GM23338 (cell line): Measurements from ENCODE around the gene MTHFSD. TPM values are rescaled to one million over a fixed set of nuclear protein-coding genes. Genes with fewer than 3 reads are reported as not detected.

Experiments
- ATAC-seq: fragments of 200-7000 bp; cut with Tn5 transposase; 3 replicates; pipeline ENCODE4 v1.9.1; 2020
- DNase-seq: peaks from one replicate; pipeline ENCODE4 v3.0.0-alpha.2; 2015; ENCODE audit warnings: low spot score
- H2AFZ ChIP-seq: fragments of 200-600 bp; sonication (generic); 2 replicates; pipeline ENCODE4 v1.8.0; 2016; ENCODE audit warnings: antibody characterized with exemption, mild to moderate bottlenecking, moderate library complexity
- H3F3A ChIP-seq: fragments of 200-600 bp; sonication (generic); replicated peaks from 2 replicates; pipeline ENCODE4 v1.8.0; 2017; ENCODE audit warnings: antibody characterized with exemption, mixed run types, low read depth
- H3K27ac ChIP-seq: fragments of 200-600 bp; sonication (generic); 2 replicates; pipeline ENCODE4 v1.6.1; 2016; ENCODE audit warnings: low read depth
- H3K27me3 ChIP-seq: fragments of 200-600 bp; sonication (generic); 2 replicates; pipeline ENCODE4 v1.8.0; 2016; ENCODE audit warnings: mild to moderate bottlenecking, mixed run types, moderate library complexity; ENCODE audit not compliant: insufficient read depth
- H3K36me3 ChIP-seq: fragments of 200-600 bp; sonication (generic); 2 replicates; pipeline ENCODE4 v1.8.0; 2016; ENCODE audit warnings: mild to moderate bottlenecking; ENCODE audit not compliant: insufficient read depth
- H3K4me1 ChIP-seq: fragments of 200-600 bp; sonication (generic); 2 replicates; pipeline ENCODE4 v1.8.0; 2016; ENCODE audit warnings: mild to moderate bottlenecking, moderate library complexity; ENCODE audit not compliant: insufficient read depth
- H3K4me2 ChIP-seq: fragments of 200-600 bp; sonication (generic); 2 replicates; pipeline ENCODE4 v1.7.1; 2017; ENCODE audit warnings: mixed run types
- H3K4me3 ChIP-seq: fragments of 200-600 bp; sonication (generic); 2 replicates; pipeline ENCODE4 v1.6.1; 2016; ENCODE audit warnings: mixed run types
- H3K79me2 ChIP-seq: fragments of 200-600 bp; sonication (generic); replicated peaks from 2 replicates; pipeline ENCODE4 v1.8.0; 2017; ENCODE audit warnings: mild to moderate bottlenecking; ENCODE audit not compliant: insufficient read depth
- H3K9me2 ChIP-seq: fragments of 200-600 bp; sonication (generic); 2 replicates; pipeline ENCODE4 v1.8.0; 2017; ENCODE audit not compliant: insufficient read depth
- H4K20me1 ChIP-seq: fragments of 200-600 bp; sonication (generic); replicated peaks from 2 replicates; pipeline ENCODE4 v1.8.0; 2017; ENCODE audit warnings: mild to moderate bottlenecking; ENCODE audit not compliant: insufficient read depth
- H3K27ac Mint-ChIP-seq: 2 replicates; pipeline ENCODE4 v1.8.0; 2020; ENCODE audit warnings: inconsistent platforms, mild to moderate bottlenecking, moderate library complexity, mixed read lengths
- H3K27me3 Mint-ChIP-seq: 3 replicates; pipeline ENCODE4 v1.8.0; 2022; ENCODE audit warnings: low read depth, mild to moderate bottlenecking, moderate library complexity, mixed read lengths, inconsistent platforms; ENCODE audit not compliant: insufficient read depth, poor library complexity
- H3K36me3 Mint-ChIP-seq: 3 replicates; pipeline ENCODE4 v1.8.0; 2021; ENCODE audit warnings: low read depth, mild to moderate bottlenecking, inconsistent platforms, moderate library complexity, mixed read lengths
- H3K4me1 Mint-ChIP-seq: 3 replicates; pipeline ENCODE4 v1.8.0; 2020; ENCODE audit warnings: mild to moderate bottlenecking, inconsistent platforms, mixed read lengths
- H3K4me3 Mint-ChIP-seq: 3 replicates; pipeline ENCODE4 v1.8.0; 2021; ENCODE audit warnings: moderate library complexity, mild to moderate bottlenecking, inconsistent platforms, mixed read lengths
- H3K9me3 Mint-ChIP-seq: 3 replicates; pipeline ENCODE4 v1.8.0; 2020; ENCODE audit warnings: moderate library complexity, mild to moderate bottlenecking, inconsistent platforms, mixed read lengths
- CREB1 ChIP-seq: fragments of 250-450 bp; sonication (Bioruptor Pico); IDR thresholded peaks from 2 replicates; pipeline ENCODE4 v1.5.0; 2020; ENCODE audit warnings: low read depth, mild to moderate bottlenecking, moderate library complexity
- CTCF ChIP-seq, 2 experiments: fragments of 200-600 bp in 1 of 2; sonication (generic) in 1 of 2; conservative IDR thresholded peaks; 2 replicates each; pipeline versions ENCODE4 v1.5.1 to v1.6.1; 2016 to 2017; ENCODE audit warnings: antibody characterized with exemption in 2 of 2, low read depth in 2 of 2, mild to moderate bottlenecking in 2 of 2, moderate library complexity in 1 of 2
- ETS1 ChIP-seq: IDR thresholded peaks from 2 replicates; pipeline ENCODE4 v1.6.1; 2016; ENCODE audit warnings: antibody characterized with exemption
- EZH2 ChIP-seq: fragments of 200-600 bp; sonication (generic); IDR thresholded peaks from one replicate; pipeline ENCODE4 v1.8.0; 2017; ENCODE audit warnings: antibody characterized with exemption, mild to moderate bottlenecking, low read depth; ENCODE audit not compliant: unreplicated experiment
- EZH2phosphoT487 ChIP-seq: fragments of 200-600 bp; sonication (generic); IDR thresholded peaks from one replicate; pipeline ENCODE4 v1.8.1; 2018; ENCODE audit warnings: antibody characterized with exemption; ENCODE audit not compliant: unreplicated experiment
- JUNB ChIP-seq: IDR thresholded peaks from one replicate; pipeline ENCODE4 v1.6.1; 2016; ENCODE audit warnings: antibody characterized with exemption; ENCODE audit not compliant: unreplicated experiment
- NANOG ChIP-seq: IDR thresholded peaks from 2 replicates; pipeline ENCODE4 v1.6.1; 2016; ENCODE audit warnings: antibody characterized with exemption, borderline replicate concordance
- POLR2AphosphoS5 ChIP-seq: IDR thresholded peaks from 2 replicates; pipeline ENCODE4 v1.6.1; 2016; ENCODE audit warnings: antibody characterized with exemption, low read depth
- STAT1 ChIP-seq: IDR thresholded peaks from one replicate; pipeline ENCODE4 v1.6.1; 2016; ENCODE audit warnings: antibody characterized with exemption; ENCODE audit not compliant: unreplicated experiment
- ZNF114 ChIP-seq: fragments of 250-450 bp; sonication (Bioruptor Pico); IDR thresholded peaks from 2 replicates; pipeline ENCODE4 v1.5.0; 2020; ENCODE audit warnings: mild to moderate bottlenecking, moderate library complexity
- ZNF331 ChIP-seq: fragments of 250-450 bp; sonication (Bioruptor Pico); IDR thresholded peaks from 2 replicates; pipeline ENCODE4 v1.5.0; 2020; ENCODE audit warnings: low read depth, mild to moderate bottlenecking, moderate library complexity
- ZNF462 ChIP-seq: fragments of 250-450 bp; sonication (Bioruptor Pico); IDR thresholded peaks from 2 replicates; pipeline ENCODE4 v1.5.0; 2020; ENCODE audit warnings: mild to moderate bottlenecking, moderate library complexity
- polyA plus RNA-seq: library from polyadenylated mRNA; unstranded; fragments of >200 nt; fragmentation: Nextera tagmentation; extraction: Ambion mirVana; gene quantifications from 2 replicates; pipeline ENCODE4 v1.2.1, GENCODE V29; 2016
- total RNA-seq: library from RNA; depleted of rRNA; stranded (reverse); fragments of >200 nt; shearing (Covaris generic); gene quantifications from 2 replicates; pipeline ENCODE4 v1.2.3, GENCODE V29; 2014
- TF ChIP-seq, protein P1 (sequence below): IDR thresholded peaks from one replicate; pipeline ENCODE4 v1.6.1; 2018; ENCODE audit warnings: antibody characterized with exemption; ENCODE audit not compliant: unreplicated experiment

Gene MTHFSD
- total and polyA plus RNA-seq, 2 experiments from 2014 or later: 7.2 to 8.1 TPM

GRCh38 chr16:86485746-86486145, 69.3 kb downstream of the MTHFSD start:
- Mint-ChIP-seq H3K27me3 (peaks cover 15% of the 10 kb centered on the region), H3K4me1 (no peaks in the 10 kb centered on the region), H3K36me3 (no peaks in the 10 kb centered on the region), H3K27ac (no peak overlapping the region), H3K4me3 (no peak overlapping the region), H3K9me3 (peaks cover 14% of the 10 kb centered on the region)
- H3K36me3 ChIP-seq: no peaks in the 10 kb centered on the region
- H3F3A ChIP-seq: no peaks in the 10 kb centered on the region
- no peaks in the 10 kb centered on the region for H3K9me2 ChIP-seq
- no peak overlapping the region for H3K4me3 ChIP-seq
- peaks cover 12% of the 10 kb centered on the region for H3K27me3 ChIP-seq
- H3K4me2 ChIP-seq: no peak overlapping the region
- no peaks in the 10 kb centered on the region for H3K79me2 ChIP-seq
- no peak overlapping the region for H3K27ac ChIP-seq
- no peak overlapping the region for H2AFZ ChIP-seq
- no peaks in the 10 kb centered on the region for H3K4me1 ChIP-seq
- no peak for TF ChIP-seq POLR2AphosphoS5
- TF ChIP-seq CTCF (conservative IDR thresholded peaks at IDR 0.05; ENCODE audit: low read depth in 2 of 2): no peak
- no peak for TF ChIP-seq STAT1
- no peak for TF ChIP-seq ZNF114
- no peak for TF ChIP-seq EZH2
- TF ChIP-seq, protein P1, sequence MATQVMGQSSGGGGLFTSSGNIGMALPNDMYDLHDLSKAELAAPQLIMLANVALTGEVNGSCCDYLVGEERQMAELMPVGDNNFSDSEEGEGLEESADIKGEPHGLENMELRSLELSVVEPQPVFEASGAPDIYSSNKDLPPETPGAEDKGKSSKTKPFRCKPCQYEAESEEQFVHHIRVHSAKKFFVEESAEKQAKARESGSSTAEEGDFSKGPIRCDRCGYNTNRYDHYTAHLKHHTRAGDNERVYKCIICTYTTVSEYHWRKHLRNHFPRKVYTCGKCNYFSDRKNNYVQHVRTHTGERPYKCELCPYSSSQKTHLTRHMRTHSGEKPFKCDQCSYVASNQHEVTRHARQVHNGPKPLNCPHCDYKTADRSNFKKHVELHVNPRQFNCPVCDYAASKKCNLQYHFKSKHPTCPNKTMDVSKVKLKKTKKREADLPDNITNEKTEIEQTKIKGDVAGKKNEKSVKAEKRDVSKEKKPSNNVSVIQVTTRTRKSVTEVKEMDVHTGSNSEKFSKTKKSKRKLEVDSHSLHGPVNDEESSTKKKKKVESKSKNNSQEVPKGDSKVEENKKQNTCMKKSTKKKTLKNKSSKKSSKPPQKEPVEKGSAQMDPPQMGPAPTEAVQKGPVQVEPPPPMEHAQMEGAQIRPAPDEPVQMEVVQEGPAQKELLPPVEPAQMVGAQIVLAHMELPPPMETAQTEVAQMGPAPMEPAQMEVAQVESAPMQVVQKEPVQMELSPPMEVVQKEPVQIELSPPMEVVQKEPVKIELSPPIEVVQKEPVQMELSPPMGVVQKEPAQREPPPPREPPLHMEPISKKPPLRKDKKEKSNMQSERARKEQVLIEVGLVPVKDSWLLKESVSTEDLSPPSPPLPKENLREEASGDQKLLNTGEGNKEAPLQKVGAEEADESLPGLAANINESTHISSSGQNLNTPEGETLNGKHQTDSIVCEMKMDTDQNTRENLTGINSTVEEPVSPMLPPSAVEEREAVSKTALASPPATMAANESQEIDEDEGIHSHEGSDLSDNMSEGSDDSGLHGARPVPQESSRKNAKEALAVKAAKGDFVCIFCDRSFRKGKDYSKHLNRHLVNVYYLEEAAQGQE: no peak
- no peak for TF ChIP-seq ZNF462 (CRISPR knock-in tag)
- TF ChIP-seq CREB1 (CRISPR knock-in tag): no peak
- TF ChIP-seq JUNB: no peak
- TF ChIP-seq NANOG: no peak
- no peak for TF ChIP-seq ETS1
- TF ChIP-seq ZNF331: no peak
- no peak for TF ChIP-seq EZH2phosphoT487
- DNase-seq (no peak), ATAC-seq (no peak)
- no peaks in the 10 kb centered on the region for H4K20me1 ChIP-seq
